ENCODE data around the gene SPANXN4. TPM values are rescaled to one million over a fixed set of nuclear protein-coding genes. Genes with fewer than 3 reads are reported as not detected.

SPANXN4 gene, protein sequence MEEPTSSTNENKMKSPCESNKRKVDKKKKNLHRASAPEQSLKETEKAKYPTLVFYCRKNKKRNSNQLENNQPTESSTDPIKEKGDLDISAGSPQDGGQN
- total RNA-seq (not detected), polyA plus RNA-seq (not detected)
- long read RNA-seq, donor 1, result 0 reads
- long read RNA-seq, donor 2, result 0 reads
- long read RNA-seq, donor 3, result 0 reads
- long read RNA-seq, donor 4, result 0 reads

DNA sequence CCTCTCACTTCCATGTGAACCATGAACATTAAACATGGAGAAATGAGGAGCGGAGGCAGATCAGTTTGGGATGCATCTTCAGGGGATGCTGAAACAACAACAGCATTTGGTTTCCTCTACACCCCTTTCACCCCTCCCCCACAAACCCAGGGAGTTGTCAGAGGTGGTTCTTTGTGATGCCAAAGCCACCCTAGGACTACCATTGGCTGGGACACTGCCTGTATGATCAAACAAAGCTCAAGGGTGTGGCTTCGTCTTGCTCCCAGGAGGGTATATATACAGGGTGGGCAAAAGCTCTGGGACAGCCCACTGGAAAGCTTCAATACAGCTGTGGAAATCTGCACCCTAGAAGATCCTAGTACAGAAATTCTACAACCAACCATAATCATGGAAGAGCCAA lies at the start of gene SPANXN4:
Gene SPANXN4 (plus strand): TSS at position 301 of the 400 bp plus-strand sequence. CDS start 87 bp downstream, at position 388.
- WGBS, result 64% methylated on average over 2 of the region's 2 CpGs
- DNase-seq, result no peak
- Histone ChIP-seq H3K27ac (ENCODE audit: low read length) (no peak within 1 kb of the TSS), H3K27me3 (ENCODE audit: control insufficient read depth, insufficient read depth) (no peaks in the 10 kb centered on the region), H3K9me3 (ENCODE audit: control insufficient read depth, low read length) (no peaks in the 10 kb centered on the region), H3K4me3 (ENCODE audit: low read length) (no peak within 1 kb of the TSS), H3K4me1 (ENCODE audit: control insufficient read depth, insufficient read depth, low read length) (no peaks in the 10 kb centered on the region)
- intact Hi-C loops (cut with DNase I), result no loop called here
- no peak for ATAC-seq

DNA sequence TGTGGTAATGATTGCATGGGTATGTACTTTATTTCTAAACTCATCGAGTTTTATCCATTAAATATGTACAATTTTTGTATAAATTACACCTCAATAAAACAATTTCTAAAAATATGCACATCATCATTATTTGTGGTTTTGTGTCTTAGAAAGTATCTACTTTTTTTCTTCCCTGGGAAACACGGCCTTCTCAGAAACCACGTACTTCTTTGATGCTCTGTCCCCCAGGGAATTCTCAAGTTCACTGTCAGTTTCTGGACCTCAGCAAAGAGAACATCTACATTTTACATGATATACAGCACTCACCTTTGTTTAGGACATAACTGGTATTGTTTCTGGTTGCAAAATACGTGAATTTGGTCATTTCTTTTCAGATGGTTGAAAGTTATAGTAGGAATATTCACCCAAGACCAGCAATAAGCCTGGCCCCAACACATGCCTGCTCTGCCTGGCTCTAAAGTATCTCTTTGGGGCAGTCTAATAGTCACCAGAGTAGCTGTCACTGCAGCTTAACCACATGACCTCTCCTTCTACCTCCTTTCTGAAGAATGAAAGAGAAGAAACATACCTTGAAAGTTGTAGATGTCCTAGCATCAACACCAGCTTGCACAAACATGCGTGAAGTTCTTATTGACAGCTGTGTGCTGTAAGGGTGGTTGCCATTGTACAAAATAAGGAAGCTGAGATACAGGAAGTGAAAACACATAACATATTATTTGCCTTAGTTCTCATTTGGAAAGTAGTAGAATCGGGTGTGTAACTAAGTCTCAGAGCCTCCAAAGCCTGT lies 48.4 kb upstream of the SPANXN4 start:
- ATAC-seq (no peak), DNase-seq (no peak)
- no peak overlapping the region for H3K4me3 ChIP-seq (ENCODE audit: low read length)
- no peak overlapping the region for H3K27ac ChIP-seq (ENCODE audit: low read length)
- WGBS, result 79% methylated on average over 6 of the region's 6 CpGs
- no peaks in the 10 kb centered on the region for H3K27me3 ChIP-seq (ENCODE audit: control insufficient read depth, insufficient read depth)
- intact Hi-C loops (cut with DNase I), result no loop called here
- H3K9me3 ChIP-seq (ENCODE audit: control insufficient read depth, low read length), result no peaks in the 10 kb centered on the region
- H3K4me1 ChIP-seq (ENCODE audit: control insufficient read depth, insufficient read depth, low read length), result no peaks in the 10 kb centered on the region

DNA sequence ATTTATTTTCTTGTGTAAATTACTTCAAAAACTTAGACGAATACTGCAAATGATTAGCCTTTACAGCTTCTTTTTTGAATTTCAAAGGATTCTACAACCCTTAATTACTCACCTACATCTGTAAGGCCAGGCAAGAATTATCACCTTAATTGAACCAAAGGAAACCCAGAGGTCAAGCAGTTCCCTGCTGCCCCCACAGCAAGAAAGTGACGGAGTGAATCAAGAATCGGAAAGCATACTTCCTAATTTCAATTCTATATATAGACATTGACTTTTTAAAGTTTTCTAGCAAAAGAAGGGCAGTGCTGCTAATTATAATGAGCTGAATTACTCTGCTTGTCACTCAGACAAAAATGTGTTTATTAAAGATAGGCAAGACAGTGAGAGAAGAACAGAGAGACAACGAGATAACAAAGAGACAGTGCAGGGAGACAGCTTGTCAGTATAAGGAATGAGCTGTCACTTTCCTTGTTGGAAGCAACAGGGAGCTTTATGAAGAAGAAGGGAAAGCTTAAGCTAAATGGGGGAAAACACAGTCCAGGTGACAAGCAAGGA lies 47.5 kb upstream of the SPANXN4 start:
- no peak for DNase-seq
- no peaks in the 10 kb centered on the region for H3K9me3 ChIP-seq (ENCODE audit: control insufficient read depth, low read length)
- no peaks in the 10 kb centered on the region for H3K27me3 ChIP-seq (ENCODE audit: control insufficient read depth, insufficient read depth)
- no peak overlapping the region for H3K27ac ChIP-seq (ENCODE audit: low read length)
- intact Hi-C loops (cut with DNase I), result no loop called here
- no peak overlapping the region for H3K4me3 ChIP-seq (ENCODE audit: low read length)
- ATAC-seq, result no peak
- WGBS, result 33% methylated on average over 4 of the region's 4 CpGs
- no peaks in the 10 kb centered on the region for H3K4me1 ChIP-seq (ENCODE audit: control insufficient read depth, insufficient read depth, low read length)

DNA sequence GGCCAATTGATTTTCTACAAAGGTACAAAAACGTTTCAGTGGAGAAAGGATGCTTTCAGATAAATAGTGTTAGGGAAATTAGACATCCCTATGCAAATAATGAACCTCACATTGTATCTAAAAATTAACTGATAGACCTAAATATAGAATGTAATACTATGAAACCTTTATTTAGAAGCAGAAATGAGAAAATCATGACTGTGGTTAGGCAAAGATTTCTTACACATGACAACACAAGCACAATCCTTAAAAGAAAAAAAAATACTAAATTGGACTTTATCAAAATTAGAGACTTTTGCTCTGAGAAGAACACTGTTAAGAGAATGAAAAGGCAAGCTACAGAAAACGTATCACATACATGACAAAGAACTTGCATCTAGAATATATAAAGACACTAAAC lies 43.0 kb upstream of the SPANXN4 start:
- no peak overlapping the region for H3K27ac ChIP-seq (ENCODE audit: low read length)
- H3K4me3 ChIP-seq (ENCODE audit: low read length), result no peak overlapping the region
- no peaks in the 10 kb centered on the region for H3K27me3 ChIP-seq (ENCODE audit: control insufficient read depth, insufficient read depth)
- no peak for DNase-seq
- no peaks in the 10 kb centered on the region for H3K4me1 ChIP-seq (ENCODE audit: control insufficient read depth, insufficient read depth, low read length)
- intact Hi-C loops (cut with DNase I), result no loop called here
- no peak for ATAC-seq
- H3K9me3 ChIP-seq (ENCODE audit: control insufficient read depth, low read length), result no peaks in the 10 kb centered on the region
- WGBS, result 36% methylated on average over 2 of the region's 2 CpGs

DNA sequence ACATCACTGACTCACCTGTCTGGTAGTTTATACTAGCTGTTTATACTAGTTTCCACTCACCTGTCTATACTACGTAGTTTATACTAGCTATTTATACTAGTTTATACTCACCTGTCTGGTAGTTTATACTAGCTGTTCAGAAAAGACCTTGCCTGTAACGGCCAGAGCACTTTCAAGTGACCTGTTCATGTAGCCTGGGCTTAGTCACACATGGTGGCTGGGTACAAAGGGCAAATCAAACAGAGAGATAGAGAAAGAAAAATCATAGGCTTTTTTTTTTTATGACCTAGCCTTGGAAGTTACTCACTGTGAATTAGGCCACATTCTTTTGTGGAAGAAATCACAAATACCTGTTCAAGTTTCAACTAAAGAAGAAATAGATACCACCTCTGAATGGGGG lies 30.7 kb upstream of the SPANXN4 start:
- H3K4me3 ChIP-seq (ENCODE audit: low read length), result no peak overlapping the region
- DNase-seq, result no peak
- intact Hi-C loops (cut with DNase I), result no loop called here
- H3K9me3 ChIP-seq (ENCODE audit: control insufficient read depth, low read length), result no peaks in the 10 kb centered on the region
- no peak overlapping the region for H3K27ac ChIP-seq (ENCODE audit: low read length)
- no peaks in the 10 kb centered on the region for H3K27me3 ChIP-seq (ENCODE audit: control insufficient read depth, insufficient read depth)
- no peaks in the 10 kb centered on the region for H3K4me1 ChIP-seq (ENCODE audit: control insufficient read depth, insufficient read depth, low read length)
- 68% methylated on average over 2 of the region's 2 CpGs for WGBS
- ATAC-seq, result no peak

DNA sequence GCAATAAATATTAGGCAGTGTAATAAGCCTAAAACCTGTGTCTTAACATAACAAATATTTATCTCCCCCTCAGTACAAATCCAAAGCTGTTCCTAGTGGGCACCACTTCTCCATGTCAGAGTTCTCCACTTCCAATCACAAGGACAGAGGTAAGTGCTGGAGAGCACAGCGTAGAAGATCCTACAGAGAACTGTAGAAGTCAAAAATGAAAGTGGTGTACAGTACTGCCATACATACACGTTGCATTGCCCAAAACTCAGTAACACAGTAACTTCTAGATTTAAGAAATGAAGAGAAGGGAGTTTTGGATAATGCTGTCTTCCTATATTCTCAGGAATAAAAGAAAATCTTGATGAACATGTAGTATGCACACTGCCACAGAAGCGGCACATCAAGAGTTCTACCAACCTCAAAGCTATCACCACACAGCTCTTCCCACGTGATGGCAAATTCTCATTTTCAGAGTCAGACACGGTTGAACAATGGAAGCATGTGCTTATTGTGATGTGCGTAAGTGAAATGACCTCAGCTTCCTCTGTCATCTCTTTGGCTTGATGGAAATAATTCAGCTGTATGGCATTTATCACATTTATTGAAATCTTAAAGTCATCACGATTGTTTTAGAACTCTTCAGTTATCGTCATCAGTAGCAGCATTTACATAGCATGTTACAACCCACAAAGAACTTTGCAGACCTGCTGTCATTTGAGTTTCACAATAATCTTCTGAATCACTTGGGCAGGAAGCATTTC lies 27.1 kb upstream of the SPANXN4 start:
- intact Hi-C loops (cut with DNase I), result no loop called here
- 68% methylated on average over 8 of the region's 8 CpGs for WGBS
- Histone ChIP-seq H3K4me1 (ENCODE audit: control insufficient read depth, insufficient read depth, low read length) (no peaks in the 10 kb centered on the region), H3K9me3 (ENCODE audit: control insufficient read depth, low read length) (no peaks in the 10 kb centered on the region), H3K27me3 (ENCODE audit: control insufficient read depth, insufficient read depth) (no peaks in the 10 kb centered on the region), H3K27ac (ENCODE audit: low read length) (no peak overlapping the region), H3K4me3 (ENCODE audit: low read length) (no peak overlapping the region)
- ATAC-seq (no peak), DNase-seq (no peak)

DNA sequence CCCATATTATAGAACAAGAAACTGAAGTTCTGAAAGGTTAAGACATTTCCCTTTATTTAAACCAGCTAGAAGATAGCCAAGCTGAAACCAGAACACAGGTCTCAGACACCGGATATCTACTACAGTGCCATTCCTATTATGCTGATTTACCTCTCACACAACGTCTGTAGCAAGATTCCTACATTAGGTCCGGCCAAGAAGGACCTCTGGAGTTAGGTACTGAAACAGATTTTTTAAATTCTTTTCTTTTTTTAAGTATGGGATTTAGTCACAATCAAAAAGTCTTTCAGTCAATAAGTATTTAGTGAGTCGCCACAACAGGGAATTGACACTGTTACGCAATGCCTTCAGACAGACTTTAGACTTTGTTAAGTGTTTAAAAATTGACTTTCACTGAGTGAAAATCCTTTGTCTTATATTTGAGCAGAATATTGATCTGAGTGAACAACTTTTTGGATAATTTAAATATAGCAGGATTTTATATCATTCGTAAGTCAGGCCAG lies 26.5 kb upstream of the SPANXN4 start:
- no peak for DNase-seq
- no peak overlapping the region for H3K27ac ChIP-seq (ENCODE audit: low read length)

DNA sequence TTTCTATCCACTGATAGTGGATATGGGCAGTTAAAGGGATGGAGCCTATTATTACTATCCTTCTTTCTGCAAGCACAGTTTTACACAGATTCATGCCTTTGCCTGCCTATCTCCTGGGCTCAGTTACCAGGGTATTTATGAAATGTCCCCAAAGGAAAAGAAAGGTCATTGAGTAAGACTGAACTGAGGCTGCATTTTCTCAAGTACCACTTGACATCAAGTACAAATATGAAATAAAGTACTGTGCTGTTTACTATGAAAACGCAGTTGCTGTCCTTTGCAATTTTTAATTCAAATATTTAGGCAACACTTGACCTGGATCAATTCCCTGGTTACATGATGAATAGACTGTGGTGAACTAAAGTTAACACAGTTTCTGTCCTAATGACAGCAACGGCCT lies 23.5 kb upstream of the SPANXN4 start:
- no peaks in the 10 kb centered on the region for H3K4me1 ChIP-seq (ENCODE audit: control insufficient read depth, insufficient read depth, low read length)
- no peak overlapping the region for H3K4me3 ChIP-seq (ENCODE audit: low read length)
- H3K27me3 ChIP-seq (ENCODE audit: control insufficient read depth, insufficient read depth), result no peaks in the 10 kb centered on the region
- WGBS, result 80% methylated on average over 2 of the region's 2 CpGs
- intact Hi-C loops (cut with DNase I), result no loop called here
- no peak overlapping the region for H3K27ac ChIP-seq (ENCODE audit: low read length)
- DNase-seq, result no peak
- no peak for ATAC-seq
- H3K9me3 ChIP-seq (ENCODE audit: control insufficient read depth, low read length), result no peaks in the 10 kb centered on the region

More for the DNA sequence above, 26.5 kb upstream of the SPANXN4 start:
- Histone ChIP-seq H3K9me3 (ENCODE audit: control insufficient read depth, low read length) (no peaks in the 10 kb centered on the region), H3K4me3 (ENCODE audit: low read length) (no peak overlapping the region), H3K4me1 (ENCODE audit: control insufficient read depth, insufficient read depth, low read length) (no peaks in the 10 kb centered on the region), H3K27me3 (ENCODE audit: control insufficient read depth, insufficient read depth) (no peaks in the 10 kb centered on the region)
- WGBS, result 84% methylated on average over 6 of the region's 6 CpGs
- intact Hi-C loops (cut with DNase I), result no loop called here
- no peak for ATAC-seq

DNA sequence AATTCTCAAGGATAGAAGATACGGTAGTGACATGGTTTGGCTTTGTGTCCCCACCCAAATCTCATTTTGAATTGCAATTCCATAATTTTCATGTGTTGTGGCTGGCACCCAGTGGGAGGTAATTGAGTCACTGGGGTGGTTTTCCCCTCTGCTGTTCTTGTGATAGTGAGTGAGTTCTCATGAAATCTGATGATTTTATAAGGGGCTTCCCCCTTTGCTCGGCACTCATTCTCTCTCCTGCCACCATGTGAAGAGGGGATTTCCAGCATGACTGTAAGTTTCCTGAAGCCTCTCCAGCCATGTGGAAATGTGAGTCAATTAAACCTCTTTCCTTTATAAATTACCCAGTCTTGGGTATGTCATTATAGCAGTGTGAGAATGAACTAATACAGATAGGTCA lies 8.5 kb upstream of the SPANXN4 start:
- Histone ChIP-seq H3K27ac (ENCODE audit: low read length) (no peak overlapping the region), H3K9me3 (ENCODE audit: control insufficient read depth, low read length) (no peaks in the 10 kb centered on the region), H3K27me3 (ENCODE audit: control insufficient read depth, insufficient read depth) (no peaks in the 10 kb centered on the region), H3K4me3 (ENCODE audit: low read length) (no peak overlapping the region), H3K4me1 (ENCODE audit: control insufficient read depth, insufficient read depth, low read length) (no peaks in the 10 kb centered on the region)
- 67% methylated on average over 2 of the region's 2 CpGs for WGBS
- ATAC-seq, result no peak
- DNase-seq, result no peak
- intact Hi-C loops (cut with DNase I), result no loop called here

DNA sequence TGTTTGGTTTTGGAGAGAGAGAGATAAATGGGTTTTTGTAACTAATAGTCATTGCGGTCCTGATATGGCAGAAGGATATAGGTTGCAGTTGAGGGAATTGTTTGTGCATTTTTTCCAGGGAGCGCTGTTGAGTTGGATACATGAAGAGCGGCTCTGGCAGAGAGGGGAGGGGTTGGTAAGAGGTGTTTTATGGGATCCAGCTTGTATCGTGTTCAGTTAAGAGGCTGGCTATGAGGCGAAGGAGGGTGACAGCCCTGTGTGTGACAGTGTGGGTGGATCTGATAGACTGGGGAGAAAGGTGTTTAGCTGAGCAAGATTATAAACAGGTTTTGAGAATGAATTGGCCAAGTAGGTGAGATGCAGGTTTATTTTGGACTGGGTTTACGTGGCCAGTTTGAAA lies 1.5 kb downstream of the SPANXN4 start:
- DNase-seq (no peak), ATAC-seq (no peak)
- intact Hi-C loops (cut with DNase I), result no loop called here
- Histone ChIP-seq H3K27me3 (ENCODE audit: control insufficient read depth, insufficient read depth) (no peaks in the 10 kb centered on the region), H3K9me3 (ENCODE audit: control insufficient read depth, low read length) (no peaks in the 10 kb centered on the region), H3K4me3 (ENCODE audit: low read length) (no peak overlapping the region), H3K27ac (ENCODE audit: low read length) (no peak overlapping the region), H3K4me1 (ENCODE audit: control insufficient read depth, insufficient read depth, low read length) (no peaks in the 10 kb centered on the region)
- 65% methylated on average over 6 of the region's 6 CpGs for WGBS

DNA sequence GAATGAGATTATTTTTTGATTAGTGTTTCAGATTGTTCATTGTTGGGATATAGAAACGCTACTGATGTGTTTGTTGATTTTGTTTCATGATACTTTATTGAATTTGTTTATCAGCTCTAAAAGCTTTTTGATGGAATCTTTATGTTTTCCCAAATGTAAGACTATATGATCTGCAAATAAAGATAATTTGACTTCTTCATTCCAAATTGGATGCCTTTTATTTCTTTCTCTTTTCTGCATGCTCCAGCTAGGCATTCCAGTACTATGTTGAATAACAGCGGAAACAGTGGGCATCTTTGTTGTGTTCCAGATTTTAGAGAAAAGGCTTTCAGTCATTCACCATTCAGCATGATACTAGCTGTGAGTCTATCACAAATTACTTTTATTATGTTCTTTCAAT lies 21.8 kb downstream of the SPANXN4 start:
- Histone ChIP-seq H3K9me3 (ENCODE audit: control insufficient read depth, low read length) (no peaks in the 10 kb centered on the region), H3K27me3 (ENCODE audit: control insufficient read depth, insufficient read depth) (no peaks in the 10 kb centered on the region), H3K4me3 (ENCODE audit: low read length) (no peak overlapping the region), H3K27ac (ENCODE audit: low read length) (no peak overlapping the region), H3K4me1 (ENCODE audit: control insufficient read depth, insufficient read depth, low read length) (no peaks in the 10 kb centered on the region)
- no peak for DNase-seq
- intact Hi-C loops (cut with DNase I), result no loop called here
- no peak for ATAC-seq
- 34% methylated on average over 2 of the region's 2 CpGs for WGBS
